ENCODE measurements around the gene MANF. TPM values are rescaled to one million over a fixed set of nuclear protein-coding genes. Genes with fewer than 3 reads are reported as not detected.

Gene MANF
- total RNA-seq, 2 experiments from 2014 or later = 104 to 117 TPM

DNA sequence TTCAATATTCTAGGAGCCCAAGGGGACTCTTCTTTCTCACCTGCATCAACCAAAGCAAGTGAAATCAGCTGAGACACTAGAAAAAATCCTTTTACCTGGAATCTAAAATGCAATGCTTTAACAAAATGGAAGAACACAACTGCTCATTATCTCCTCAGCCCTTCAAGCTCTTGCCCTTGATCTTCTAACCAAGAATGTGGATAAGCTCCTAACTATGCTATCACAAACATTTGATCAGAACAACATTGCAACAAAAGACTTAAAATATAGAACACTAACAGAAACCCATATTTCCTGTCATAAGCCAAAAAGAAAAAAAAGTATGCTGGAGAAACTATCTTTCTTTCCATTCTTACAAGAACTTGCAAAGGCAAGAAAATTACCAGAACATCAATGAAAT, 18.6 kb downstream of the MANF start:
- ChIA-PET CTCF (ENCODE audit: unreplicated experiment) (no interaction called here), POLR2A (no interaction called here)
- no peak for TF ChIP-seq EZH2phosphoT487 (IDR thresholded peaks at IDR 0.05; ENCODE audit: borderline replicate concordance, low read depth, low read length)
- TF ChIP-seq, protein P1, sequence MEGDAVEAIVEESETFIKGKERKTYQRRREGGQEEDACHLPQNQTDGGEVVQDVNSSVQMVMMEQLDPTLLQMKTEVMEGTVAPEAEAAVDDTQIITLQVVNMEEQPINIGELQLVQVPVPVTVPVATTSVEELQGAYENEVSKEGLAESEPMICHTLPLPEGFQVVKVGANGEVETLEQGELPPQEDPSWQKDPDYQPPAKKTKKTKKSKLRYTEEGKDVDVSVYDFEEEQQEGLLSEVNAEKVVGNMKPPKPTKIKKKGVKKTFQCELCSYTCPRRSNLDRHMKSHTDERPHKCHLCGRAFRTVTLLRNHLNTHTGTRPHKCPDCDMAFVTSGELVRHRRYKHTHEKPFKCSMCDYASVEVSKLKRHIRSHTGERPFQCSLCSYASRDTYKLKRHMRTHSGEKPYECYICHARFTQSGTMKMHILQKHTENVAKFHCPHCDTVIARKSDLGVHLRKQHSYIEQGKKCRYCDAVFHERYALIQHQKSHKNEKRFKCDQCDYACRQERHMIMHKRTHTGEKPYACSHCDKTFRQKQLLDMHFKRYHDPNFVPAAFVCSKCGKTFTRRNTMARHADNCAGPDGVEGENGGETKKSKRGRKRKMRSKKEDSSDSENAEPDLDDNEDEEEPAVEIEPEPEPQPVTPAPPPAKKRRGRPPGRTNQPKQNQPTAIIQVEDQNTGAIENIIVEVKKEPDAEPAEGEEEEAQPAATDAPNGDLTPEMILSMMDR (conservative IDR thresholded peaks at IDR 0.05; ENCODE audit: low read length) = no peak
- intact Hi-C loops (cut with micrococcal nuclease; ENCODE audit: unreplicated experiment) = no loop called here
- BruUV-seq (replicated peaks) = no TSS peak
- Histone ChIP-seq H3K9me3 (ENCODE audit: low read length) (no peaks in the 10 kb centered on the region), H3K4me1 (ENCODE audit: insufficient read depth, low read length, poor library complexity, severe bottlenecking) (no peaks in the 10 kb centered on the region), H3K79me2 (ENCODE audit: insufficient read depth, low read depth, low read length) (no peaks in the 10 kb centered on the region), H3K4me2 (ENCODE audit: low read length) (no peak overlapping the region), H3K36me3 (ENCODE audit: insufficient read depth, low read length) (peaks cover 78% of the 10 kb centered on the region), H3K27ac (ENCODE audit: low read depth, low read length, poor library complexity, severe bottlenecking) (no peak overlapping the region), H3K9me2 (ENCODE audit: insufficient read depth, low read length) (no peaks in the 10 kb centered on the region), H2AFZ (ENCODE audit: low read length) (no peak overlapping the region), H3K4me3 (ENCODE audit: low read depth, low read length, poor library complexity, severe bottlenecking) (no peak overlapping the region), H4K20me1 (ENCODE audit: insufficient read depth, low read length) (no peaks in the 10 kb centered on the region)
- no peak for DNase-seq (ENCODE audit: low spot score)

- POLR2A ChIA-PET = interaction anchor here (0.6 to 1.5 kb wide), 4 partner anchors 9 to 581 kb away, joined by 3 to 4 read pairs (median 3); no protein-coding TSS in a partner anchor
- no peak for DNase-seq (ENCODE audit: low spot score)
- no peak overlapping the region for H3K4me3 ChIP-seq (ENCODE audit: low read depth, low read length, poor library complexity, severe bottlenecking)
- no peaks in the 10 kb centered on the region for H3K9me3 ChIP-seq (ENCODE audit: low read length)
- H3K9me2 ChIP-seq (ENCODE audit: insufficient read depth, low read length) = no peaks in the 10 kb centered on the region
- H3K4me1 ChIP-seq (ENCODE audit: insufficient read depth, low read length, poor library complexity, severe bottlenecking) = no peaks in the 10 kb centered on the region
- intact Hi-C loops (cut with micrococcal nuclease; ENCODE audit: unreplicated experiment) = no loop called here
- CTCF ChIA-PET (ENCODE audit: unreplicated experiment) = no interaction called here
- H3K27ac ChIP-seq (ENCODE audit: low read depth, low read length, poor library complexity, severe bottlenecking) = no peak overlapping the region
- no peaks in the 10 kb centered on the region for H3K79me2 ChIP-seq (ENCODE audit: insufficient read depth, low read depth, low read length)
- H3K4me2 ChIP-seq (ENCODE audit: low read length) = no peak overlapping the region
- BruUV-seq (replicated peaks) = no TSS peak
- H4K20me1 ChIP-seq (ENCODE audit: insufficient read depth, low read length) = no peaks in the 10 kb centered on the region
- H2AFZ ChIP-seq (ENCODE audit: low read length) = no peak overlapping the region
- peaks cover 81% of the 10 kb centered on the region for H3K36me3 ChIP-seq (ENCODE audit: insufficient read depth, low read length)
- no peak for TF ChIP-seq EZH2phosphoT487 (IDR thresholded peaks at IDR 0.05; ENCODE audit: borderline replicate concordance, low read depth, low read length)
- TF ChIP-seq, protein P1 (conservative IDR thresholded peaks at IDR 0.05; ENCODE audit: low read length) = no peak
These were observed 22.9 kb downstream of the MANF start for GRCh38 chr3:51408021-51408420.

DNA sequence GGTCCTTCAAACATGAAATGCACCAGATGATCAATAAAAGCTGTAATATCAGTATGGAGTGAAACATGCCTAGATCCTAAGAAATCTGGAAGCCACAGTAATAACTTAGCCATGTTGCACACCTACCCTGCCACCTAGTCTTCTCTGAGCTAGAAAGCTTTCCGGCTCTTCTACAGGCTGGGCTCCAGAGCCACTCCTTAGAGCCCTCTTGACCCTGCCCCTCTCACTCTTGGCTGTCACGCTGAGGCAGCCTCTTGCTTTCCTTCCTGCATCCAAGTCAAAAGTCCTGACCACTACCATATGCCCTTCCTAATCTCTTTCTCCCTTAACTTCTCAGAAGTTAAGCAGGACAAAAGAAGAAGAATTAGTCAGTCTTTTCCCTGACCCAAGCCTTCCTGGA, 23.7 kb downstream of the MANF start:
- Histone ChIP-seq H3K36me3 (ENCODE audit: insufficient read depth, low read length) (peaks cover 81% of the 10 kb centered on the region), H3K4me1 (ENCODE audit: insufficient read depth, low read length, poor library complexity, severe bottlenecking) (no peaks in the 10 kb centered on the region), H3K27ac (ENCODE audit: low read depth, low read length, poor library complexity, severe bottlenecking) (no peak overlapping the region), H3K79me2 (ENCODE audit: insufficient read depth, low read depth, low read length) (no peaks in the 10 kb centered on the region), H3K9me2 (ENCODE audit: insufficient read depth, low read length) (no peaks in the 10 kb centered on the region), H3K4me2 (ENCODE audit: low read length) (no peak overlapping the region), H2AFZ (ENCODE audit: low read length) (no peak overlapping the region), H3K4me3 (ENCODE audit: low read depth, low read length, poor library complexity, severe bottlenecking) (no peak overlapping the region), H4K20me1 (ENCODE audit: insufficient read depth, low read length) (no peaks in the 10 kb centered on the region; the same call in 1 of the 2 replicates), H3K9me3 (ENCODE audit: low read length) (no peaks in the 10 kb centered on the region)
- BruUV-seq (replicated peaks) = no TSS peak
- CTCF ChIA-PET (ENCODE audit: unreplicated experiment) = no interaction called here
- DNase-seq (ENCODE audit: low spot score) = no peak
- POLR2A ChIA-PET = no interaction called here
- TF ChIP-seq, protein P1 (conservative IDR thresholded peaks at IDR 0.05; ENCODE audit: low read length) = no peak
- no peak for TF ChIP-seq EZH2phosphoT487 (IDR thresholded peaks at IDR 0.05; ENCODE audit: borderline replicate concordance, low read depth, low read length)
- intact Hi-C loops (cut with micrococcal nuclease; ENCODE audit: unreplicated experiment) = no loop called here
